Loucy (cell line): ENCODE measurements around the gene TUFT1.

Experiments
- EZH2phosphoT487 ChIP-seq: fragments of 200-600 bp; IDR thresholded peaks from 2 replicates; pipeline ENCODE4 v1.6.1; 2018; ENCODE audit warnings: antibody characterized with exemption, mild to moderate bottlenecking, moderate library complexity, borderline replicate concordance
- TF ChIP-seq, protein P1 (sequence below): fragments of 200-600 bp; sonication (generic); conservative IDR thresholded peaks from 2 replicates; pipeline ENCODE4 v1.5.1; 2014; ENCODE audit warnings: mild to moderate bottlenecking, antibody characterized with exemption, low read length

DNA sequence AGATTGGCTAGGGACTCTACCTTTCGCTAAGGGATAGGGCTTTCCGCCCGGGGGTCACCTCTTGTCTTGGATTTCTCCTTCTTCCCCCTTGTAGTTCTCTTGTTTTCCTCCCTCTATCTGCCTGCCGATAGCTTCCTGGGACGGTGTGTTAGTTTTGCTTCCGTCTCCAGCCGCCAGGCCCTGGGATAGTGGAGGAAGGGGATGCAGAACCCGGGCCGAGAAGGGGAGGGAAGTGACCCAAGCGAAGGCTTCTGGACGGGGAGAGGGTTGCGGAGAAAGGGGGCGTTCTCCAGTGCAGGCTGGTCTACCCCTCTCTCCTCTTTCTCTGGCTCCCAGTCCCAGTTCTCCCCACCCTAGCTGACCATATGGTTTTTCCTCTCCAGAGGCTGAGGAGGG, 871 bp downstream of the TUFT1 start:
- TF ChIP-seq, protein P1, sequence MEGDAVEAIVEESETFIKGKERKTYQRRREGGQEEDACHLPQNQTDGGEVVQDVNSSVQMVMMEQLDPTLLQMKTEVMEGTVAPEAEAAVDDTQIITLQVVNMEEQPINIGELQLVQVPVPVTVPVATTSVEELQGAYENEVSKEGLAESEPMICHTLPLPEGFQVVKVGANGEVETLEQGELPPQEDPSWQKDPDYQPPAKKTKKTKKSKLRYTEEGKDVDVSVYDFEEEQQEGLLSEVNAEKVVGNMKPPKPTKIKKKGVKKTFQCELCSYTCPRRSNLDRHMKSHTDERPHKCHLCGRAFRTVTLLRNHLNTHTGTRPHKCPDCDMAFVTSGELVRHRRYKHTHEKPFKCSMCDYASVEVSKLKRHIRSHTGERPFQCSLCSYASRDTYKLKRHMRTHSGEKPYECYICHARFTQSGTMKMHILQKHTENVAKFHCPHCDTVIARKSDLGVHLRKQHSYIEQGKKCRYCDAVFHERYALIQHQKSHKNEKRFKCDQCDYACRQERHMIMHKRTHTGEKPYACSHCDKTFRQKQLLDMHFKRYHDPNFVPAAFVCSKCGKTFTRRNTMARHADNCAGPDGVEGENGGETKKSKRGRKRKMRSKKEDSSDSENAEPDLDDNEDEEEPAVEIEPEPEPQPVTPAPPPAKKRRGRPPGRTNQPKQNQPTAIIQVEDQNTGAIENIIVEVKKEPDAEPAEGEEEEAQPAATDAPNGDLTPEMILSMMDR, result no peak
- no peak for TF ChIP-seq EZH2phosphoT487
